Astrocyte (in vitro differentiated cells and primary cell): ENCODE data around the gene PNPO.

ENCODE experiments used
- CTCF ChIP-seq: IDR thresholded peaks from 2 replicates; pipeline ENCODE4 v1.5.1; 2011; ENCODE audit warnings: low read depth, mild to moderate bottlenecking, inconsistent platforms, low read length, moderate library complexity; ENCODE audit not compliant: insufficient read depth
- EZH2 ChIP-seq: IDR thresholded peaks from 2 replicates; pipeline ENCODE4 v1.6.1; 2012; ENCODE audit warnings: mild to moderate bottlenecking, low read length, inconsistent platforms; ENCODE audit not compliant: insufficient read depth

GRCh38 chr17:47945529-47946508 is 4.4 kb downstream of the PNPO start:
- TF ChIP-seq CTCF (no peak), EZH2 (no peak)
